ENCODE data around the gene TMEM86A.

DNA sequence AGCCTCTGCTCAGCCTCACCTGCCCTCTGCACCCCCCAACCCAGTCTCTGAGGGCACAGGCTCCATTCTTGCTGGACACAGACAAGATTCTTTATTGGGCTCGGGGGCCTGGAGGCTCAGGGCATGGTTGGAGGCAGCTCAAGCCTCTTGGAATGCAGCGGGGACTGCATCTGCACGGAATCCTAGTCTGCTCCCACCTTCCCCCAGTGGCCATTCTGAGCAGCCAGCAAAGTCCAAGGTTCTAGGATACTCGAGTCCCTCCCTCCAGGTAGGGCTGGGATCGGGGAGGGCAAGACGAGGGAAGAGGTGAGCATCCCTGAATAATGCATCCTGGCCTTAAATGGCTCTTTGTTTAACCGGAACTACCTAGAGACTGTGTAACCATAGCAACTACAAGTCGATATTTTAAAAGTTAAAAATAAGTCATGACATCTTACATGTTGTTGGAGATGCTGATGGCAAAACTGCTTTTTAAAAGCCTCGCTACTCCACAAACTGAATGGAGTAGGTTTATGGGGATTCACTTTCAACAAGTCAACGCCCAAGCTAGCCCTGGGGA, 38.1 kb downstream of the TMEM86A start:
- TF ChIP-seq POLR2A (IDR thresholded peaks at IDR 0.05): no peak
- TF ChIP-seq, protein P1, sequence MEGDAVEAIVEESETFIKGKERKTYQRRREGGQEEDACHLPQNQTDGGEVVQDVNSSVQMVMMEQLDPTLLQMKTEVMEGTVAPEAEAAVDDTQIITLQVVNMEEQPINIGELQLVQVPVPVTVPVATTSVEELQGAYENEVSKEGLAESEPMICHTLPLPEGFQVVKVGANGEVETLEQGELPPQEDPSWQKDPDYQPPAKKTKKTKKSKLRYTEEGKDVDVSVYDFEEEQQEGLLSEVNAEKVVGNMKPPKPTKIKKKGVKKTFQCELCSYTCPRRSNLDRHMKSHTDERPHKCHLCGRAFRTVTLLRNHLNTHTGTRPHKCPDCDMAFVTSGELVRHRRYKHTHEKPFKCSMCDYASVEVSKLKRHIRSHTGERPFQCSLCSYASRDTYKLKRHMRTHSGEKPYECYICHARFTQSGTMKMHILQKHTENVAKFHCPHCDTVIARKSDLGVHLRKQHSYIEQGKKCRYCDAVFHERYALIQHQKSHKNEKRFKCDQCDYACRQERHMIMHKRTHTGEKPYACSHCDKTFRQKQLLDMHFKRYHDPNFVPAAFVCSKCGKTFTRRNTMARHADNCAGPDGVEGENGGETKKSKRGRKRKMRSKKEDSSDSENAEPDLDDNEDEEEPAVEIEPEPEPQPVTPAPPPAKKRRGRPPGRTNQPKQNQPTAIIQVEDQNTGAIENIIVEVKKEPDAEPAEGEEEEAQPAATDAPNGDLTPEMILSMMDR (IDR thresholded peaks at IDR 0.05): no peak
